ENCODE measurements around the gene PXDN.

PXDN gene

GRCh38 chr2:1715184-1716013 lies 28.9 kb downstream of the PXDN start:
- peaks cover 58% of the 10 kb centered on the region for H3K4me1 Mint-ChIP-seq
- H3K27me3 Mint-ChIP-seq (ENCODE audit: low read depth, poor library complexity), result peaks cover 3% of the 10 kb centered on the region
- H3K36me3 Mint-ChIP-seq (ENCODE audit: low read depth), result peaks cover 9% of the 10 kb centered on the region
- H3K9me3 Mint-ChIP-seq, result no peaks in the 10 kb centered on the region
- H3K4me3 Mint-ChIP-seq, result no peak overlapping the region
- no peak for DNase-seq
- TF ChIP-seq CTCF (IDR thresholded peaks at IDR 0.05), result no peak
- peak overlapping the region; percentile 88 for H3K27ac Mint-ChIP-seq

GRCh38 chr2:1714291-1715064 lies 29.8 kb downstream of the PXDN start:
- peaks cover 3% of the 10 kb centered on the region for H3K27me3 Mint-ChIP-seq (ENCODE audit: low read depth, poor library complexity)
- peaks cover 61% of the 10 kb centered on the region for H3K4me1 Mint-ChIP-seq
- H3K4me3 Mint-ChIP-seq, result no peak overlapping the region
- H3K36me3 Mint-ChIP-seq (ENCODE audit: low read depth), result peaks cover 9% of the 10 kb centered on the region
- H3K9me3 Mint-ChIP-seq, result no peaks in the 10 kb centered on the region
- no peak for TF ChIP-seq CTCF (IDR thresholded peaks at IDR 0.05)
- peak overlapping the region; percentile 88 for H3K27ac Mint-ChIP-seq
- no peak for DNase-seq

- peaks cover 65% of the 10 kb centered on the region for H3K4me1 Mint-ChIP-seq
- H3K27ac Mint-ChIP-seq, result no peak overlapping the region
- no peak for DNase-seq
- peaks cover 3% of the 10 kb centered on the region for H3K27me3 Mint-ChIP-seq (ENCODE audit: low read depth, poor library complexity)
- TF ChIP-seq CTCF (IDR thresholded peaks at IDR 0.05), result no peak
- H3K4me3 Mint-ChIP-seq, result no peak overlapping the region
- H3K36me3 Mint-ChIP-seq (ENCODE audit: low read depth), result peaks cover 9% of the 10 kb centered on the region
- H3K9me3 Mint-ChIP-seq, result no peaks in the 10 kb centered on the region
Measured at GRCh38 chr2:1713839-1714236, 30.5 kb downstream of the PXDN start.

GRCh38 chr2:1713142-1713838 lies 31.0 kb downstream of the PXDN start:
- Mint-ChIP-seq H3K9me3 (no peaks in the 10 kb centered on the region), H3K27ac (peak overlapping the region; percentile 42), H3K36me3 (ENCODE audit: low read depth) (peaks cover 9% of the 10 kb centered on the region), H3K27me3 (ENCODE audit: low read depth, poor library complexity) (peaks cover 3% of the 10 kb centered on the region), H3K4me1 (peaks cover 71% of the 10 kb centered on the region), H3K4me3 (no peak overlapping the region)
- no peak for DNase-seq
- TF ChIP-seq CTCF (IDR thresholded peaks at IDR 0.05), result no peak

- no peaks in the 10 kb centered on the region for H3K9me3 Mint-ChIP-seq
- no peak overlapping the region for H3K4me3 Mint-ChIP-seq
- no peaks in the 10 kb centered on the region for H3K27me3 Mint-ChIP-seq (ENCODE audit: low read depth, poor library complexity)
- H3K4me1 Mint-ChIP-seq, result peaks cover 69% of the 10 kb centered on the region
- no peak for DNase-seq
- peaks cover 9% of the 10 kb centered on the region for H3K36me3 Mint-ChIP-seq (ENCODE audit: low read depth)
- no peak for TF ChIP-seq CTCF (IDR thresholded peaks at IDR 0.05)
- no peak overlapping the region for H3K27ac Mint-ChIP-seq
Measured at GRCh38 chr2:1709946-1710560, 34.3 kb downstream of the PXDN start.
